Cardiac fibroblast (primary cell): Measurements from ENCODE around the gene USP35.

Experiments used
- DNase-seq, 2 donors: peaks; one replicate each; pipeline versions ENCODE4 v3.0.0 to v3.0.0-alpha.2; 2010; ENCODE audit warnings: low read depth in 2 of 2
- H3K4me3 ChIP-seq, 2 donors: replicated peaks in 1 of 2; 1 replicate in 1 of 2; 2 replicates in 1 of 2; pipeline ENCODE4 v1.5.1; 2011; ENCODE audit warnings: low read depth in 2 of 2, low read length in 2 of 2, mild to moderate bottlenecking in 2 of 2, moderate library complexity in 1 of 2
- TF ChIP-seq, protein P1 (sequence below): IDR thresholded peaks from one replicate; pipeline ENCODE4 v1.5.1; 2011; ENCODE audit warnings: low read depth, mild to moderate bottlenecking, low read length, inconsistent platforms

The USP35 gene

DNA sequence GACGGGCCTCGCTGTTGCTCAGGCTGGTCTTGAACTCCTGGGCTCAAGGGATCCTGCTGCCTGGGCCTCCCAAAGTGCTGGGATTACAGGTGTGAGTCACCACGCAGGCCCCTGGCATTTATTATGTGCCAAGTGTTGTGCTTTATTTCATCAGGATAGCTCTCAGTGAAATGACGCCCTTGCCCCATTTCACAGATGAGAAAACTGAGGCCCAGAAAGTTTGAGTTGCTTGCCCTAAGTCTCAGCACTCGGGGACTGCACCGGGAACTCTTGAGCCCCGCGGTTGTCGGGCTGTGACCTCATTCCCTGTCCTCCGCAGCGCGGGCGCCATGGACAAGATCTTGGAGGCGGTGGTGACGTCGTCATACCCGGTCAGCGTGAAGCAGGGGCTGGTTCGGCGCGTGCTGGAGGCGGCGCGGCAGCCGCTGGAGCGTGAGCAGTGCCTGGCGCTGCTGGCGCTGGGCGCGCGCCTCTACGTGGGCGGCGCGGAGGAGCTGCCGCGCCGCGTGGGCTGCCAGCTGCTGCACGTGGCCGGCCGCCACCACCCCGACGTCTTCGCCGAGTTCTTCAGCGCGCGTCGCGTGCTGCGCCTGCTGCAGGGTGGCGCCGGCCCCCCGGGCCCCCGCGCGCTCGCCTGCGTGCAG is 7.3 kb downstream of the USP35 start:
- DNase-seq, result no peak
- no peak overlapping the region for H3K4me3 ChIP-seq
- TF ChIP-seq, protein P1, sequence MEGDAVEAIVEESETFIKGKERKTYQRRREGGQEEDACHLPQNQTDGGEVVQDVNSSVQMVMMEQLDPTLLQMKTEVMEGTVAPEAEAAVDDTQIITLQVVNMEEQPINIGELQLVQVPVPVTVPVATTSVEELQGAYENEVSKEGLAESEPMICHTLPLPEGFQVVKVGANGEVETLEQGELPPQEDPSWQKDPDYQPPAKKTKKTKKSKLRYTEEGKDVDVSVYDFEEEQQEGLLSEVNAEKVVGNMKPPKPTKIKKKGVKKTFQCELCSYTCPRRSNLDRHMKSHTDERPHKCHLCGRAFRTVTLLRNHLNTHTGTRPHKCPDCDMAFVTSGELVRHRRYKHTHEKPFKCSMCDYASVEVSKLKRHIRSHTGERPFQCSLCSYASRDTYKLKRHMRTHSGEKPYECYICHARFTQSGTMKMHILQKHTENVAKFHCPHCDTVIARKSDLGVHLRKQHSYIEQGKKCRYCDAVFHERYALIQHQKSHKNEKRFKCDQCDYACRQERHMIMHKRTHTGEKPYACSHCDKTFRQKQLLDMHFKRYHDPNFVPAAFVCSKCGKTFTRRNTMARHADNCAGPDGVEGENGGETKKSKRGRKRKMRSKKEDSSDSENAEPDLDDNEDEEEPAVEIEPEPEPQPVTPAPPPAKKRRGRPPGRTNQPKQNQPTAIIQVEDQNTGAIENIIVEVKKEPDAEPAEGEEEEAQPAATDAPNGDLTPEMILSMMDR, result no peak

DNA sequence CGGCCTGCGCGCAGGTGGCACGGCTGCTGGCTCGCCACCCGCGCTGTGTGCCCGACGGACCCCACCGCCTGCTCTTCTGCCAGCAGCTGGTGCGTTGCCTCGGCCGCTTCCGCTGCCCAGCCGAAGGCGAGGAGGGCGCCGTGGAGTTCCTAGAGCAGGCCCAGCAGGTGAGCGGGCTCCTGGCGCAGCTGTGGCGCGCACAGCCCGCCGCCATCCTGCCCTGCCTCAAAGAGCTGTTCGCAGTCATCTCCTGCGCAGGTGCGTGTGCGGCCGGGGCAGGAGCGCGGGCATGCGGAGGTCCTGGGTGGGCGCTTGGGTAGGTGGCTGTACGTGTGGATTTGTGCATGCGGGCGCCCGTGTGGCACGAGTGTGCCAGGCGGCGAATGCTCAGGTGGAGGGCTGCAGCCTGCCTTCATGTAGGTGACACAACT is 8.0 kb downstream of the USP35 start:
- TF ChIP-seq, protein P1, result no peak
- H3K4me3 ChIP-seq, result no peak overlapping the region
- DNase-seq, result no peak

DNA sequence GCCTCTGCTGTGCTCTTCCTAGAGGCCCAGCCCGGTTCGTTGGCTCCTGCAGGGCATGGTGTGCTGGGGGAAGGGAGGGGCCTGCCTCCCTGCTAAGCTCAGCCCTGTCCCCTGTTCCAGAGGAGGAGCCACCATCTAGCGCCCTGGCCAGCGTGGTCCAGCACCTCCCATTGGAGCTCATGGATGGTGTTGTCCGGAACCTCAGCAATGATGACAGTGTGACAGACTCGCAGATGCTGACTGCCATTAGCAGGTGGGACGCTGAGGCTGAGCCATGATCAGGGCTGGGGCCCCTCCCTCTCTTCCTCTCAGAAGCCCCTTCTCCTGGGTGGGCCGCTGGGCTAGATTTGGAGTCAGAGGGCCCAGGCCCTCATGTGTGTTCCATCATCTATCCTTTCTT is 9.1 kb downstream of the USP35 start:
- TF ChIP-seq, protein P1, result no peak
- no peak for DNase-seq
- no peak overlapping the region for H3K4me3 ChIP-seq

DNA sequence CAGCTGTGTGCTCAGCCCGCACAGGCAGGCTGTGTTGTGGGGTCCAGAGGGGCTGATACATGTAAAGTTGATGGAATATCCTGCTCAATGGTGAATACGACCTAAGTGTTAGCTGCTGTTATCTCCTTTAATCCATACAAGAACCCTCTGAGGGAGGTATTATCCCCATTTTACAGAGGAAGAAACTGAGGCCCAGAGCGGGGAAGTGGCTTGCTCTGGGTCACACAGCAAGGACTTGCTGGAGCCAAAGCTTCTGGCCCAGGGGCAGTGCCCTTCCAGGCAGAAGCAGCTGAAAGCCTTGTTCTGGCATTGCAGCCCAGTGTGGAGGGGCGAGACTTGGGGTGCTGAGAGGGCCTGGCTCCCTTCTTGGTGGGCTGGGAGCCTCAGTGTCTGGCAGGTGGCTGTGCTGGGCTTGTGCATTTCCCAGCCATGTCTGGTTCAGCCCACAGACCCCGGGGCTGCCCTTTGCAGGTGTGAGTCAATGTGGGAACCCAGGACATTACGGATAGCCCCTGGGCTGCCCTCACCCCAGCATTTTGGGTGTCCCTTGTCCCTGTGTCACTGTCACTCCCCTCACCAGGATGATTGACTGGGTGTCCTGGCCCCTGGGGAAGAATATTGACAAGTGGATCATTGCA is 10.4 kb downstream of the USP35 start:
- TF ChIP-seq, protein P1, result no peak
- no peak for DNase-seq
- no peak overlapping the region for H3K4me3 ChIP-seq

DNA sequence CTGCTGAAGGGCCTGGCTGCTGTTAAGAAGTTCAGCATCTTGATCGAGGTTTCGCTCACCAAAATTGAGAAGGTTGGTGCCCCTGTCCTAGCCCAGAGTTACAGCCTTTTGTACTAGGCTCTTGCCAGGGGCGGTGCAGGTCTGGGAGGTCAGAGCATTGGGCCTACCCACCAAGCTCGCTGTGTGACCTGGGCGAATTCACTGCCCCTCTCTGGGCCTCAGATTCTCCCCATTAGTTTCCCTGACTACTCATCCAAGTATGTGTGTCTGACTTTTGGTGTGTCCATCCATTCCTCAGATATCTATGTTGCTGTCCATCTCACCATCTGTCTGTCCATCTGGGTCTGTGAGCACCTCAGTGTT is 10.9 kb downstream of the USP35 start:
- DNase-seq, result no peak
- H3K4me3 ChIP-seq, result no peak overlapping the region
- TF ChIP-seq, protein P1, result no peak

DNA sequence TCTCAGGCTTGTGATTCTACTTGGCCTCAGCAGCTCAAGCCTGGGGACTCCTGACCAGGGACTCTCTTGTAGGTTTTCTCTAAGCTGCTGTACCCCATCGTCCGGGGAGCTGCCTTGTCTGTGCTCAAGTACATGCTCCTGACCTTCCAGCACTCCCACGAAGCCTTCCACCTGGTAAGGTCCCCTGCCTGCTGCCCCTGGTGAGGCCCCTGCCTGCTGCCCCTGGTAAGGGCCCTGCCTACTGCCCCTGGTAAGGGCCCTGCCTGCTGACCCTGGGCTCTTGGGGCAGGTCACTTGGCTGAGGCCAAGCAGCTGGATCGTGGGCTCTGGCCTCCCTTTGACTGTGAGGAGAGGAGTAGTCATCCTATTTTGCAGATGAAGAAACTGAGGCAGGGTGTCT is 11.3 kb downstream of the USP35 start:
- H3K4me3 ChIP-seq, result no peak overlapping the region
- no peak for DNase-seq
- TF ChIP-seq, protein P1, result no peak

DNA sequence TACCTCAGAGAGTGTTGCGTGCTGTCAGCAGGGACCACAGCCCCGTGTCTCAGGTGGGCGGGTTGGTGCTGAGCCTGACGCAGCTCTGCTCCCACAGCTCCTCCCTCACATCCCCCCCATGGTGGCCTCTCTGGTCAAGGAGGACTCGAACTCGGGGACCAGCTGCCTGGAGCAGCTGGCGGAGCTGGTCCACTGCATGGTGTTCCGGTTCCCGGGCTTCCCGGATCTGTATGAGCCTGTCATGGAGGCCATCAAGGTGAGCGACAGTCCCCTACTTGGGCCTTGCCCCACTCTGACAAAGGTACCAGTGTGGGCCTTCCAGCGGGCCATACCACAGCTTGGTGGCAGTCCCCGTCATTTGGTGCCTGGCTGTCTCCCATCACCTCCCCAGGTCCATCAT is 11.8 kb downstream of the USP35 start:
- H3K4me3 ChIP-seq, result no peak overlapping the region
- no peak for DNase-seq
- TF ChIP-seq, protein P1, result no peak
